Astrocyte (in vitro differentiated cells and primary cell): ENCODE data around the gene STRADA. TPM values are rescaled to one million over a fixed set of nuclear protein-coding genes. Genes with fewer than 3 reads are reported as not detected.

Experiments used
- DNase-seq: peaks from one replicate; pipeline ENCODE4 v3.0.0-alpha.2; 2010; ENCODE audit warnings: low read depth
- FAIRE-seq: peaks from 2 replicates; lab custom pipeline; 2011; peaks lifted over from hg19 to GRCh38; lab: Jason Lieb, UNC
- H2AFZ ChIP-seq: 2 replicates; pipeline ENCODE4 v1.6.0; 2012; ENCODE audit warnings: low read depth, low read length, inconsistent platforms
- H3K27ac ChIP-seq: 2 replicates; pipeline ENCODE4 v1.5.1; 2011; ENCODE audit warnings: low read depth, low read length, inconsistent platforms
- H3K27me3 ChIP-seq: 2 replicates; pipeline ENCODE4 v1.6.0; 2011; ENCODE audit warnings: low read length, inconsistent platforms; ENCODE audit not compliant: insufficient read depth
- H3K36me3 ChIP-seq: 2 replicates; pipeline ENCODE4 v1.5.1; 2011; ENCODE audit warnings: low read length, inconsistent platforms; ENCODE audit not compliant: insufficient read depth
- H3K4me1 ChIP-seq: 2 replicates; pipeline ENCODE4 v1.5.1; 2011; ENCODE audit warnings: low read length, inconsistent platforms; ENCODE audit not compliant: insufficient read depth
- H3K4me2 ChIP-seq: 2 replicates; pipeline ENCODE4 v1.6.0; 2012; ENCODE audit warnings: low read length, inconsistent platforms
- H3K4me3 ChIP-seq: 2 replicates; pipeline ENCODE4 v1.5.1; 2011; ENCODE audit warnings: low read depth, mild to moderate bottlenecking, low read length, inconsistent platforms; ENCODE audit not compliant: insufficient read depth
- H3K79me2 ChIP-seq: 2 replicates; pipeline ENCODE4 v1.6.0; 2012; ENCODE audit warnings: mild to moderate bottlenecking, low read length, inconsistent platforms; ENCODE audit not compliant: insufficient read depth
- H3K9ac ChIP-seq: 2 replicates; pipeline ENCODE4 v1.6.0; 2012; ENCODE audit warnings: mild to moderate bottlenecking, low read length, inconsistent platforms
- H3K9me3 ChIP-seq: 2 replicates; pipeline ENCODE4 v1.5.1; 2012; ENCODE audit warnings: low read depth, mild to moderate bottlenecking, low read length, inconsistent platforms; ENCODE audit not compliant: insufficient read depth
- H4K20me1 ChIP-seq: 2 replicates; pipeline ENCODE4 v1.6.0; 2012; ENCODE audit warnings: low read length, inconsistent platforms; ENCODE audit not compliant: insufficient read depth
- H3K27ac Mint-ChIP-seq: one replicate; pipeline ENCODE4 v1.8.0; 2021; ENCODE audit warnings: mild to moderate bottlenecking, mixed read lengths; ENCODE audit not compliant: unreplicated experiment
- H3K27me3 Mint-ChIP-seq: one replicate; pipeline ENCODE4 v1.8.0; 2021; ENCODE audit warnings: low read depth, mixed read lengths; ENCODE audit not compliant: unreplicated experiment
- H3K36me3 Mint-ChIP-seq: one replicate; pipeline ENCODE4 v1.8.0; 2021; ENCODE audit warnings: low read depth, mixed read lengths; ENCODE audit not compliant: unreplicated experiment
- H3K4me1 Mint-ChIP-seq: one replicate; pipeline ENCODE4 v1.8.0; 2021; ENCODE audit warnings: low read depth, mixed read lengths; ENCODE audit not compliant: unreplicated experiment
- H3K4me3 Mint-ChIP-seq: one replicate; pipeline ENCODE4 v1.8.0; 2021; ENCODE audit warnings: mild to moderate bottlenecking, moderate library complexity, mixed read lengths; ENCODE audit not compliant: unreplicated experiment
- H3K9me3 Mint-ChIP-seq: one replicate; pipeline ENCODE4 v1.8.0; 2021; ENCODE audit warnings: mild to moderate bottlenecking, mixed read lengths; ENCODE audit not compliant: unreplicated experiment
- CTCF ChIP-seq: IDR thresholded peaks from 2 replicates; pipeline ENCODE4 v1.5.1; 2011; ENCODE audit warnings: low read depth, mild to moderate bottlenecking, inconsistent platforms, low read length, moderate library complexity; ENCODE audit not compliant: insufficient read depth
- EZH2 ChIP-seq: IDR thresholded peaks from 2 replicates; pipeline ENCODE4 v1.6.1; 2012; ENCODE audit warnings: mild to moderate bottlenecking, low read length, inconsistent platforms; ENCODE audit not compliant: insufficient read depth
- total RNA-seq: library from RNA; stranded (reverse); gene quantifications from 2 replicates; pipeline ENCODE4 v1.2.1, GENCODE V29; 2021

Gene STRADA
- total RNA-seq, 1 donor from 2014 or later = 35.7 TPM

GRCh38 chr17:63775420-63775819 is 33.8 kb upstream of the STRADA start:
- Mint-ChIP-seq H3K4me3 (peak overlapping the region; percentile 97), H3K27ac (peak overlapping the region; percentile 99), H3K4me1 (peaks cover 22% of the 10 kb centered on the region), H3K36me3 (peaks cover 1% of the 10 kb centered on the region), H3K9me3 (no peaks in the 10 kb centered on the region), H3K27me3 (no peaks in the 10 kb centered on the region)
- no peaks in the 10 kb centered on the region for H3K9me3 ChIP-seq
- peaks cover 81% of the 10 kb centered on the region for H4K20me1 ChIP-seq
- peak overlapping the region; percentile 97 for H3K27ac ChIP-seq
- peaks cover 92% of the 10 kb centered on the region for H3K79me2 ChIP-seq
- FAIRE-seq = no peak
- H2AFZ ChIP-seq = no peak overlapping the region
- peak overlapping the region; percentile 92 for H3K4me3 ChIP-seq
- H3K27me3 ChIP-seq = no peaks in the 10 kb centered on the region
- no peak for DNase-seq
- H3K4me1 ChIP-seq = peaks cover 11% of the 10 kb centered on the region
- no peak for TF ChIP-seq EZH2
- no peak for TF ChIP-seq CTCF
- peak overlapping the region; percentile 98 for H3K9ac ChIP-seq
- peak overlapping the region; percentile 93 for H3K4me2 ChIP-seq
- H3K36me3 ChIP-seq = peaks cover 20% of the 10 kb centered on the region

- H3K9me3 ChIP-seq = no peaks in the 10 kb centered on the region
- peaks cover 20% of the 10 kb centered on the region for H3K4me1 Mint-ChIP-seq
- peaks cover 92% of the 10 kb centered on the region for H3K79me2 ChIP-seq
- peaks cover 11% of the 10 kb centered on the region for H3K4me1 ChIP-seq
- peak overlapping the region; percentile 98 for H3K9ac ChIP-seq
- H3K27me3 Mint-ChIP-seq = no peaks in the 10 kb centered on the region
- H3K4me3 Mint-ChIP-seq = peak overlapping the region; percentile 97
- H2AFZ ChIP-seq = no peak overlapping the region
- peaks cover 1% of the 10 kb centered on the region for H3K36me3 Mint-ChIP-seq
- peak overlapping the region; percentile 97 for H3K27ac ChIP-seq
- no peaks in the 10 kb centered on the region for H3K9me3 Mint-ChIP-seq
- peak overlapping the region; percentile 93 for H3K4me2 ChIP-seq
- no peaks in the 10 kb centered on the region for H3K27me3 ChIP-seq
- DNase-seq (no peak), FAIRE-seq (no peak)
- H4K20me1 ChIP-seq = peaks cover 81% of the 10 kb centered on the region
- peak overlapping the region; percentile 99 for H3K27ac Mint-ChIP-seq
- H3K36me3 ChIP-seq = peaks cover 20% of the 10 kb centered on the region
- TF ChIP-seq EZH2 (no peak), CTCF (no peak)
- H3K4me3 ChIP-seq = peak overlapping the region; percentile 92
Measured at GRCh38 chr17:63774969-63775265, 33.3 kb upstream of the STRADA start.

GRCh38 chr17:63774141-63774968 is 32.8 kb upstream of the STRADA start, which contains the start of gene DDX42:
Gene DDX42, plus strand, starts transcription at chr17:63774170. Its CDS starts 12,880 bp downstream, at chr17:63787050.
- peaks cover 20% of the 10 kb centered on the region for H3K4me1 Mint-ChIP-seq

More at GRCh38 chr17:63774141-63774968, 32.8 kb upstream of the STRADA start, which contains the start of gene DDX42:
- Histone ChIP-seq H3K4me2 (peak within 1 kb of the TSS; percentile 93), H3K27ac (peak within 1 kb of the TSS; percentile 97), H3K9ac (peak within 1 kb of the TSS; percentile 98), H3K79me2 (peaks cover 92% of the 10 kb centered on the region), H3K27me3 (no peaks in the 10 kb centered on the region), H3K4me1 (peaks cover 11% of the 10 kb centered on the region), H3K4me3 (peak within 1 kb of the TSS; percentile 92), H2AFZ (peak within 1 kb of the TSS; percentile 77), H3K9me3 (no peaks in the 10 kb centered on the region), H3K36me3 (peaks cover 20% of the 10 kb centered on the region), H4K20me1 (peaks cover 78% of the 10 kb centered on the region)
- DNase-seq = peak; percentile 52
- TF ChIP-seq CTCF (no peak), EZH2 (no peak)
- peak within 1 kb of the TSS; percentile 97 for H3K4me3 Mint-ChIP-seq
- no peaks in the 10 kb centered on the region for H3K9me3 Mint-ChIP-seq
- no peaks in the 10 kb centered on the region for H3K27me3 Mint-ChIP-seq
- peaks cover 1% of the 10 kb centered on the region for H3K36me3 Mint-ChIP-seq
- FAIRE-seq = no peak
- H3K27ac Mint-ChIP-seq = peak within 1 kb of the TSS; percentile 99
